Measurements from ENCODE around the gene IL1RAPL2. TPM values are rescaled to one million over a fixed set of nuclear protein-coding genes. Genes with fewer than 3 reads are reported as not detected.

Gene IL1RAPL2
- total RNA-seq, 1 donor from 2014 or later, result not detected

DNA sequence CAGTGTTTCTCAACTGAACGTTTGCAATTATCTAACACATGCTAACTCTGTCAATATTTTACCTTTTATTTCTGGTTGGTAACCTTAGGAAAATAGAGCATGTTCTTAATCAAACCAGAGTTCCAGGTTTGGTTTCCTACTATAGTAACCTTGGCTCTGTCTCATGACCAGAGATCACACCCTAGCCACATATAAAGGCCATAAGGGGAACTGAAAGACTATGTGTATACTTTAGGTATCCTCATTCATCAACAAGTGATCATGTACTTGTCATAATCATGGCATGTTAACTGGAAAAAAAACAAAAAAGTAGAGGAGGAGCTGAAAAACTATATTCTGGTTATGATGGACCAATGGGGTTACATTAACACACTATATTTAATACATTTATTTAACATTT lies 352.1 kb downstream of the IL1RAPL2 start:
- no peak overlapping the region for H3K27ac Mint-ChIP-seq
- TF ChIP-seq, protein P1, sequence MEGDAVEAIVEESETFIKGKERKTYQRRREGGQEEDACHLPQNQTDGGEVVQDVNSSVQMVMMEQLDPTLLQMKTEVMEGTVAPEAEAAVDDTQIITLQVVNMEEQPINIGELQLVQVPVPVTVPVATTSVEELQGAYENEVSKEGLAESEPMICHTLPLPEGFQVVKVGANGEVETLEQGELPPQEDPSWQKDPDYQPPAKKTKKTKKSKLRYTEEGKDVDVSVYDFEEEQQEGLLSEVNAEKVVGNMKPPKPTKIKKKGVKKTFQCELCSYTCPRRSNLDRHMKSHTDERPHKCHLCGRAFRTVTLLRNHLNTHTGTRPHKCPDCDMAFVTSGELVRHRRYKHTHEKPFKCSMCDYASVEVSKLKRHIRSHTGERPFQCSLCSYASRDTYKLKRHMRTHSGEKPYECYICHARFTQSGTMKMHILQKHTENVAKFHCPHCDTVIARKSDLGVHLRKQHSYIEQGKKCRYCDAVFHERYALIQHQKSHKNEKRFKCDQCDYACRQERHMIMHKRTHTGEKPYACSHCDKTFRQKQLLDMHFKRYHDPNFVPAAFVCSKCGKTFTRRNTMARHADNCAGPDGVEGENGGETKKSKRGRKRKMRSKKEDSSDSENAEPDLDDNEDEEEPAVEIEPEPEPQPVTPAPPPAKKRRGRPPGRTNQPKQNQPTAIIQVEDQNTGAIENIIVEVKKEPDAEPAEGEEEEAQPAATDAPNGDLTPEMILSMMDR (IDR thresholded peaks at IDR 0.05), result no peak

DNA sequence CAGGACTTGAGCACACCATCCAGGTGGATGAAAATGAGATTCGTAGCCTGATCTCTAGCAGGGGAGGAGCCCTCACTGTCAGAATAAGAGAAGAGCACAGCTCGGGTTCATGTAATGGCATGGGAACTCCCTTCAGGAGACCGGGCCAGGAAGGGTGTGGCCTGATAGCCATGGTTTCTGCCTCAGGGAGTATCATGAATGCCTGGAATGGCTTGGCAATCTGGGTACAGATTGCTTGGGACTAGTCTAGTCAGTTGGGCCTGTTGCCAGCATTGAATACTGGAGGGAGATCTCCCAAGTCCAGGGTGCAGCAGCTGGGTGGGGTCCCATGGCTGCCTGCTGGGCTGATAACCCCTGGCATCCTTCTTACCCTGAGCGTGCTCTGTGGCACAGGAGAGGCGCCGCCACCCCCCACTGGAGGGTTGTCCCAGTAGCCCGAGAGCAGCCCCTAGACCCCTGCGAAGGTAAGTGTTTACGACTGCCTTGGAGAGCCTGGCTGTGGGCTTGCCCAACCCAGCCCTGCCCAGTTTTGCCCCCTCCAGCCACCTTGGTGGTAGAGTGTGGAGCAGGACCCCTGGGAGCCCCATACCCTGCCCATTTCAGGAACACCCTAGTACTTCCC lies 355.7 kb downstream of the IL1RAPL2 start:
- no peaks in the 10 kb centered on the region for H3K9me3 Mint-ChIP-seq
- H3K27ac Mint-ChIP-seq, result no peak overlapping the region
- no peaks in the 10 kb centered on the region for H3K27me3 Mint-ChIP-seq
- DNase-seq (no peak), ATAC-seq (ENCODE audit: low read depth) (no peak)
- TF ChIP-seq, protein P1 (IDR thresholded peaks at IDR 0.05), result no peak
- no peaks in the 10 kb centered on the region for H3K4me1 Mint-ChIP-seq
- no peaks in the 10 kb centered on the region for H3K36me3 Mint-ChIP-seq (ENCODE audit: low read depth)
- no peak overlapping the region for H3K4me3 Mint-ChIP-seq
- intact Hi-C loops (cut with micrococcal nuclease), result no loop called here
- CTCF ChIA-PET, result interaction anchor here (1.1 to 1.5 kb wide), 2 partner anchors 16 to 726 kb away, joined by 3 read pairs; no protein-coding TSS in a partner anchor
- POLR2A ChIA-PET, result no interaction called here

More for the DNA sequence above, 352.1 kb downstream of the IL1RAPL2 start:
- H3K4me3 Mint-ChIP-seq, result no peak overlapping the region
- DNase-seq, result no peak
- CTCF ChIA-PET, result no interaction called here
- intact Hi-C loops (cut with micrococcal nuclease), result no loop called here
- H3K36me3 Mint-ChIP-seq (ENCODE audit: low read depth), result no peaks in the 10 kb centered on the region
- no peaks in the 10 kb centered on the region for H3K27me3 Mint-ChIP-seq
- H3K9me3 Mint-ChIP-seq, result no peaks in the 10 kb centered on the region
- POLR2A ChIA-PET, result no interaction called here
- ATAC-seq (ENCODE audit: low read depth), result no peak
- H3K4me1 Mint-ChIP-seq, result no peaks in the 10 kb centered on the region

DNA sequence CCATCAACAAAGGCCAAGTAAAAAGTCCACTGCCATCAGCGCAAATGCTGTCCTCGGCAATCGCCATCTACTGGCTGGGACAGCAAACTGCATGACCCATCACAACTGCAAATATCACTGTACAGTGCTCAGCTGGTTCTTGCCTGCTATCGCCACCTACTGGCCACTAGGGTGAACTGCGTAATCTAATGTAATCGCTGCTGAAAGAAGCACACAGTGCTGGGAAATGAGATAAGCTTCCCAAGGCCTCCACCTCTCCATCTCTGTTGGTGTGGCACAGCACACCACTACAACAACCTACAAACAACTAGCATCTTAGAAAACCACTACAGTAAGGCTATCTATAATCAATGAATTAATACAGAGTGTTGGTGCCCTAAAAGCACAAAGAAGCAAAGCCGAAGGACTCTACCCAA lies 356.2 kb downstream of the IL1RAPL2 start:
- Mint-ChIP-seq H3K36me3 (ENCODE audit: low read depth) (no peaks in the 10 kb centered on the region), H3K27me3 (no peaks in the 10 kb centered on the region), H3K4me3 (no peak overlapping the region), H3K4me1 (no peaks in the 10 kb centered on the region), H3K9me3 (no peaks in the 10 kb centered on the region), H3K27ac (no peak overlapping the region)
- DNase-seq (peak; percentile 13), ATAC-seq (ENCODE audit: low read depth) (peak; percentile 80)
- CTCF ChIA-PET, result interaction anchor here (1.1 to 1.5 kb wide), 2 partner anchors 15 to 726 kb away, joined by 3 read pairs; no protein-coding TSS in a partner anchor
- TF ChIP-seq, protein P1 (IDR thresholded peaks at IDR 0.05), result no peak
- intact Hi-C loops (cut with micrococcal nuclease), result no loop called here
- POLR2A ChIA-PET, result no interaction called here

DNA sequence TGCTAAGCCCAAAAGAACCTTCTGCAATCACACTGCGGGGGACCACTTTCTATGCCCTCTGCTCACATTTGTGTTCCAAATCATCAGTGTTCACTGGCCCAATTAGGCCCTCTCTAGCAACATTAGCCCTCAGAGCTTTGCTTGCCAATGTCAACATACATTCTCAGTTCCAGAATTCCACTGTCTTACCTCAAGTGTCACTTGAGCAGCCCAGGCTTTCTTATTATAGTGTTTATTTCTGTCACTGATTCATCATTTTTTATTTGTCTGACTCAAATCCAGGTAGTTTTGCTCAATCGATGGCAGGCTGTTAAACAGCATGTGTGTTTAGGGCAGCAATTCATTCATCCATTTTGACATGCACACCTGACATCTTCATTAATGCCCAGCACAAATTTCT lies 363.3 kb downstream of the IL1RAPL2 start:
- no peaks in the 10 kb centered on the region for H3K9me3 Mint-ChIP-seq
- DNase-seq (no peak), ATAC-seq (ENCODE audit: low read depth) (no peak)
- H3K27ac Mint-ChIP-seq, result no peak overlapping the region
- intact Hi-C loops (cut with micrococcal nuclease), result no loop called here
- no peaks in the 10 kb centered on the region for H3K4me1 Mint-ChIP-seq
- no peaks in the 10 kb centered on the region for H3K27me3 Mint-ChIP-seq
- no peak overlapping the region for H3K4me3 Mint-ChIP-seq
- ChIA-PET POLR2A (no interaction called here), CTCF (no interaction called here)
- H3K36me3 Mint-ChIP-seq (ENCODE audit: low read depth), result no peaks in the 10 kb centered on the region
- TF ChIP-seq, protein P1 (IDR thresholded peaks at IDR 0.05), result no peak

DNA sequence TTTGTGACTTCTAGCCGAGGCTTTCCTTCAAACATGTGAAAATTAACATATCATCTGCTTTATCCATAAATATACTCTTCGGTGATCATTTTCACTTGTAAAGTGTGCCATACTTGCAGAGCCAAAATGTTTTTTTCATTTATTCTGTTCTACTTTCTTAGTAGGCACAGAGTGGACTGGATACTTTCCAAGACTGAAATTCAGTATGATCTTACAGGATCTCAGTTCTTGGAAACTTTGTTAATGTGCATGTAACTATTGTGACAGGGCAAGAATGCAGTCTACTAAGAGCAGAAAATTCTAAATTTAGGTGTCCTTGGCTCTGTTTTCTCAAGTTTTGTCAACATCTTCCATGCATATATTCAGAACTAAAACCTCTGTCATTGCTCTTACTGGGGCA lies 369.6 kb downstream of the IL1RAPL2 start:
- Mint-ChIP-seq H3K27ac (no peak overlapping the region), H3K36me3 (ENCODE audit: low read depth) (no peaks in the 10 kb centered on the region), H3K4me1 (no peaks in the 10 kb centered on the region), H3K9me3 (no peaks in the 10 kb centered on the region), H3K4me3 (no peak overlapping the region), H3K27me3 (no peaks in the 10 kb centered on the region)
- POLR2A ChIA-PET, result no interaction called here
- ATAC-seq (ENCODE audit: low read depth) (no peak), DNase-seq (no peak)
- intact Hi-C loops (cut with micrococcal nuclease), result no loop called here
- TF ChIP-seq, protein P1 (IDR thresholded peaks at IDR 0.05), result no peak
- CTCF ChIA-PET, result no interaction called here

Data from activated B cell treated with CpG ODN at 0.5 μM for 24 hours (primary cell).